AG04449 (cell line): ENCODE data around the gene ZNF524.

Source experiments
- CTCF ChIA-PET: fragments of 350-600 bp; formaldehyde crosslinking; extraction: SDS; loops from one replicate; lab custom pipeline; 2021; ENCODE audit warnings: antibody characterized with exemption; lab: Yijun Ruan, JAX
- POLR2A ChIA-PET: fragments of 400-600, 350-600 bp; formaldehyde crosslinking; extraction: SDS; loops from one replicate; lab custom pipeline; 2020; ENCODE audit warnings: antibody characterized with exemption, inconsistent platforms; lab: Yijun Ruan, JAX
- DNase-seq: peaks from one replicate; pipeline ENCODE4 v3.0.0-alpha.2; 2010; ENCODE audit warnings: low read depth, low spot score
- H3K4me3 ChIP-seq: 2 replicates; pipeline ENCODE4 v1.5.1; 2011; ENCODE audit warnings: low read depth, mild to moderate bottlenecking, control low read depth, low read length
- CTCF ChIP-seq: IDR thresholded peaks from one replicate; pipeline ENCODE4 v1.5.1; 2011; ENCODE audit warnings: mild to moderate bottlenecking, moderate library complexity, low read length, control low read depth, inconsistent platforms; ENCODE audit not compliant: insufficient read depth; ENCODE audit errors: missing control alignments

The ZNF524 gene

GRCh38 chr19:55650602-55651230, 50.6 kb downstream of the ZNF524 start:
- ChIA-PET POLR2A (no interaction called here), CTCF (interaction anchor here (5.7 kb wide), 1 partner anchor 18 kb away, joined by 51 read pairs; no protein-coding TSS in a partner anchor)
- no peak for TF ChIP-seq CTCF
- no peak for DNase-seq
- no peak overlapping the region for H3K4me3 ChIP-seq

GRCh38 chr19:55651236-55651635, 51.1 kb downstream of the ZNF524 start:
- POLR2A ChIA-PET: no interaction called here
- no peak for TF ChIP-seq CTCF
- CTCF ChIA-PET: no interaction called here
- H3K4me3 ChIP-seq: no peak overlapping the region
- DNase-seq: no peak

- TF ChIP-seq CTCF: no peak
- ChIA-PET POLR2A (no interaction called here), CTCF (interaction anchor here (0.6 to 3.3 kb wide), 13 partner anchors 8 to 512 kb away, joined by 3 to 31 read pairs (median 4); partner anchors contain the start of gene ZNF581)
- DNase-seq: no peak
- H3K4me3 ChIP-seq: no peak overlapping the region
Measured at GRCh38 chr19:55652311-55653128, 52.4 kb downstream of the ZNF524 start.
